SK-N-SH (cell line): ENCODE data around the gene TESMIN. TPM values are rescaled to one million over a fixed set of nuclear protein-coding genes. Genes with fewer than 3 reads are reported as not detected.

Source experiments
- CTCF ChIA-PET: fragments of 300-600, 350-600 bp; formaldehyde crosslinking; extraction: SDS; loops from one replicate; lab custom pipeline; 2021; lab: Yijun Ruan, JAX
- POLR2A ChIA-PET: fragments of 350-600 bp; sonication (Branson Sonifier 250); formaldehyde crosslinking; extraction: SDS; loops from one replicate; lab custom pipeline; 2020; ENCODE audit warnings: antibody characterized with exemption, inconsistent platforms; lab: Yijun Ruan, JAX
- DNase-seq: peaks from one replicate; pipeline ENCODE4 v3.0.0; 2012
- H2AFZ ChIP-seq: fragments of 200-600 bp; sonication (generic); 2 replicates; pipeline ENCODE4 v1.8.1; 2016; ENCODE audit warnings: antibody characterized with exemption, mild to moderate bottlenecking, low read depth
- H3F3A ChIP-seq: fragments of 200-600 bp; sonication (generic); replicated peaks from 2 replicates; pipeline ENCODE3; 2016; ENCODE audit warnings: antibody characterized with exemption, mild to moderate bottlenecking; ENCODE audit not compliant: insufficient read depth
- H3K27ac ChIP-seq, 2 experiments: fragments of 200-500 bp in 1 of 2; fragments of 200-600 bp in 1 of 2; sonication (Bioruptor generic) in 1 of 2; sonication (generic), shearing (Covaris generic) in 1 of 2; 2 replicates each; pipeline versions ENCODE4 v1.5.1 to v1.6.1; 2014 to 2016; ENCODE audit warnings: low read depth in 2 of 2, inconsistent platforms in 1 of 2, low read length in 1 of 2, mild to moderate bottlenecking in 1 of 2, mixed read lengths in 1 of 2
- H3K27me3 ChIP-seq: fragments of 200-600 bp; sonication (generic), shearing (Covaris generic); 2 replicates; pipeline ENCODE4 v1.6.1; 2016; ENCODE audit warnings: mixed run types; ENCODE audit not compliant: insufficient read depth
- H3K36me3 ChIP-seq, 2 experiments: fragments of 200-500 bp in 1 of 2; fragments of 200-600 bp in 1 of 2; sonication (Bioruptor generic) in 1 of 2; sonication (generic) in 1 of 2; replicated peaks in 1 of 2; 2 replicates each; pipeline versions ENCODE3 to v1.5.1; 2014 to 2016; ENCODE audit warnings: low read length in 1 of 2, mild to moderate bottlenecking in 1 of 2; ENCODE audit not compliant: insufficient read depth in 2 of 2, control insufficient read depth in 1 of 2
- H3K4me1 ChIP-seq, 2 experiments: fragments of 200-500 bp in 1 of 2; fragments of 200-600 bp in 1 of 2; sonication (Bioruptor generic) in 1 of 2; sonication (generic), shearing (Covaris generic) in 1 of 2; 2 replicates each; pipeline versions ENCODE4 v1.5.1 to v1.6.1; 2014 to 2016; ENCODE audit warnings: low read depth in 1 of 2, low read length in 1 of 2, mixed run types in 1 of 2; ENCODE audit not compliant: insufficient read depth in 2 of 2, control insufficient read depth in 1 of 2
- H3K4me2 ChIP-seq: fragments of 200-600 bp; sonication (generic), shearing (Covaris generic); 2 replicates; pipeline ENCODE4 v1.6.1; 2017; ENCODE audit warnings: mixed run types
- H3K4me3 ChIP-seq, 2 experiments: fragments of 200-500 bp in 1 of 2; fragments of 200-600 bp in 1 of 2; sonication (Bioruptor generic) in 1 of 2; sonication (generic), shearing (Covaris generic) in 1 of 2; 2 replicates each; pipeline versions ENCODE4 v1.5.1 to v1.8.1; 2014 to 2016; ENCODE audit warnings: low read depth in 2 of 2, inconsistent platforms in 1 of 2, low read length in 1 of 2, mild to moderate bottlenecking in 1 of 2, mixed read lengths in 1 of 2, moderate library complexity in 1 of 2
- H3K79me2 ChIP-seq: fragments of 200-600 bp; sonication (generic); 2 replicates; pipeline ENCODE4 v1.8.1; 2017; ENCODE audit warnings: mild to moderate bottlenecking; ENCODE audit not compliant: insufficient read depth
- H3K9ac ChIP-seq: fragments of 200-600 bp; sonication (generic); 2 replicates; pipeline ENCODE4 v1.6.1; 2017; ENCODE audit warnings: mixed run types
- H3K9me2 ChIP-seq: fragments of 200-600 bp; sonication (generic); 2 replicates; pipeline ENCODE4 v1.6.1; 2017; ENCODE audit warnings: mixed run types
- H3K9me3 ChIP-seq: fragments of 200-600 bp; sonication (generic); 2 replicates; pipeline ENCODE4 v1.6.1; 2017; ENCODE audit warnings: mixed run types, mild to moderate bottlenecking, moderate library complexity
- H4K20me1 ChIP-seq: fragments of 200-600 bp; sonication (generic); 2 replicates; pipeline ENCODE4 v1.6.1; 2017; ENCODE audit warnings: mild to moderate bottlenecking, mixed run types; ENCODE audit not compliant: insufficient read depth
- CTCF ChIP-seq: fragments of 200-600 bp; sonication (generic); IDR thresholded peaks from 2 replicates; pipeline ENCODE4 v1.6.1; 2017; ENCODE audit warnings: antibody characterized with exemption, mild to moderate bottlenecking, moderate library complexity
- ELF1 ChIP-seq: IDR thresholded peaks from 2 replicates; pipeline ENCODE4 v1.4.0; 2012
- EP300 ChIP-seq, 2 experiments: IDR thresholded peaks; 2 replicates each; pipeline versions ENCODE4 v1.4.0 to v1.6.1; 2012; ENCODE audit warnings: borderline replicate concordance in 1 of 2, low read depth in 1 of 2, low read length in 1 of 2
- FOSL2 ChIP-seq: IDR thresholded peaks from 2 replicates; pipeline ENCODE4 v1.4.0; 2012; ENCODE audit warnings: low read depth, mild to moderate bottlenecking, moderate library complexity, borderline replicate concordance
- FOXJ3 ChIP-seq: sonication (generic); formaldehyde crosslinking; IDR thresholded peaks from 2 replicates; pipeline ENCODE4 v1.5.1; 2020; ENCODE audit warnings: mild to moderate bottlenecking, missing genetic modification reagents
- FOXM1 ChIP-seq: IDR thresholded peaks from 2 replicates; pipeline ENCODE4 v1.4.0; 2012; ENCODE audit warnings: low read depth, mild to moderate bottlenecking
- GABPA ChIP-seq: IDR thresholded peaks from 2 replicates; pipeline ENCODE4 v1.4.0; 2012; ENCODE audit warnings: low read depth, mild to moderate bottlenecking
- GATA2 ChIP-seq: sonication (generic); formaldehyde crosslinking; IDR thresholded peaks from 2 replicates; pipeline ENCODE4 v1.5.0; 2020; ENCODE audit warnings: mild to moderate bottlenecking, missing genetic modification reagents
- JUND ChIP-seq: IDR thresholded peaks from 2 replicates; pipeline ENCODE4 v1.4.0; 2012
- MEF2A ChIP-seq: IDR thresholded peaks from 2 replicates; pipeline ENCODE4 v1.4.0; 2012; ENCODE audit warnings: low read depth, borderline replicate concordance
- MXI1 ChIP-seq: IDR thresholded peaks from 2 replicates; pipeline ENCODE4 v1.6.1; 2012; ENCODE audit warnings: mild to moderate bottlenecking, low read depth, low read length, improper control_type of control experiment
- POLR2AphosphoS5 ChIP-seq: IDR thresholded peaks from 2 replicates; pipeline ENCODE4 v1.6.1; 2012; ENCODE audit warnings: low read depth, low read length
- RAD21 ChIP-seq: IDR thresholded peaks from 2 replicates; pipeline ENCODE4 v1.6.1; 2012; ENCODE audit warnings: mild to moderate bottlenecking, low read length
- RFX5 ChIP-seq: IDR thresholded peaks from 2 replicates; pipeline ENCODE4 v1.6.1; 2012; ENCODE audit warnings: mild to moderate bottlenecking, improper control_type of control experiment, low read length
- TAF1 ChIP-seq: IDR thresholded peaks from 2 replicates; pipeline ENCODE4 v1.6.1; 2012; ENCODE audit warnings: low read depth, mild to moderate bottlenecking, low read length, moderate library complexity, borderline replicate concordance
- TCF12 ChIP-seq: IDR thresholded peaks from 2 replicates; pipeline ENCODE4 v1.4.0; 2012
- TEAD4 ChIP-seq: IDR thresholded peaks from 2 replicates; pipeline ENCODE4 v1.4.0; 2012; ENCODE audit warnings: mild to moderate bottlenecking, borderline replicate concordance; ENCODE audit not compliant: insufficient read depth
- USF1 ChIP-seq: IDR thresholded peaks from 2 replicates; pipeline ENCODE4 v1.4.0; 2012; ENCODE audit warnings: low read depth, borderline replicate concordance
- YY1 ChIP-seq: IDR thresholded peaks from 2 replicates; pipeline ENCODE4 v1.4.0; 2012; ENCODE audit warnings: low read depth, mild to moderate bottlenecking
- ZBTB33 ChIP-seq: IDR thresholded peaks from 2 replicates; pipeline ENCODE4 v1.4.0; 2012; ENCODE audit warnings: low read depth, borderline replicate concordance
- WGBS: methylation state at CpG from one replicate; pipeline ENCODE4 v1.1.6; 2017; ENCODE audit warnings: low lambda C conversion rate; 5-methylcytosine and 5-hydroxymethylcytosine counted together
- polyA plus RNA-seq, 3 experiments: library from polyadenylated mRNA; depleted of rRNA; stranded (reverse); fragments of >200 nt; gene quantifications; 2 replicates each; pipeline ENCODE4 v1.2.3, GENCODE V29; 2012
- TF ChIP-seq, protein P1 (sequence below): IDR thresholded peaks from 2 replicates; pipeline ENCODE4 v1.4.0; 2012; ENCODE audit warnings: low read depth
- TF ChIP-seq, protein P2 (sequence below): fragments of 150-350 bp; IDR thresholded peaks from 2 replicates; pipeline ENCODE4 v1.6.1; 2017; ENCODE audit warnings: antibody characterized with exemption, low read length, low read depth, borderline replicate concordance
- TF ChIP-seq, protein P3 (sequence below): IDR thresholded peaks from 2 replicates; pipeline ENCODE4 v1.6.1; 2012; ENCODE audit warnings: mild to moderate bottlenecking, low read depth, low read length, moderate library complexity

Gene TESMIN
- polyA plus RNA-seq, 1 of the 3 experiments (the other 2 are of a cell fraction), result 3.5 TPM

DNA sequence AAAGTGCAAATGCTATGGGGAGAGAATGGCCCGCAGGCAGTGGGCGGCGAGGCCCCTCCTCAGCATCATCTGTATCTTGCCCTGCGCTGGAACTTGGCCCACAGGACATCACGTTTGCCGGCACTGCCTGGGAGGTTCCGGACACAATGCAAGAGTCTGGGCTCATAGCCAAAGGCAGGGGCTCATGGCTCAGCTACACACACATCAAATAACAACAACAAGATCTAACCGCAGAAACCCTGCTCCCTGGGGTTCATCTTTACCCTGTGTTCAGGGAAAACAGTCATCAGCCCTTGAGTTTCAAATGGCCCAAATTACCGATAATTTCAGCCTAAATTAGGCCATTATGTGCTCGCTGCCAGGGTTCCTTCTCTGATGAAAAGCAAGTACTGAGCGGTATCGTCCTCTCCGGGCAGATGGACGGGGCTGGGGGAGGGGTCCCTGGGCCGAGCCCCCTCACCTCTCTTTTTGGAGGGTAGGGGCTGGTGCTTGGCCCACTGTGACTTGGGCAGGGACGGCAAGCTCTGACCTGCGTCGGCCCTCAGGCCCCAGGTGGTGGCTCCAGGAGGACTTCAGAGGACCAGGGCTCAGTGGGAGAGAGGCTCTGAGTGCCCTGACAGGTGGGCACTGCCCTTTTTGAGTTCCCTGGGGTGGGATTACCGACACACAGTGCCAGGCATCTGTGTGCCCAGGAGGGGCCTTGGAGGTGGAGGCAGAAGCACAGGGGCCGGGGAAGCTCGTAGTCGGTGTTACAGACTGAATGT lies 92.0 kb downstream of the TESMIN start:
- peak overlapping the region; percentile 10 to 99; a peak in 3 of 4 replicates for H3K27ac ChIP-seq
- no peaks in the 10 kb centered on the region for H4K20me1 ChIP-seq
- WGBS, result 25% methylated on average over 18 of the region's 22 CpGs
- peaks cover 10 to 67% of the 10 kb centered on the region in 2 experiments; a peak in 3 of 4 replicates for H3K4me1 ChIP-seq
- DNase-seq, result peak; percentile 89
- no peak overlapping the region for H3K9ac ChIP-seq
- peak overlapping the region; percentile 65 for H3K4me2 ChIP-seq
- CTCF ChIA-PET, result interaction anchor here (0.7 to 1.7 kb wide), 4 partner anchors 13 to 96 kb away, joined by 3 to 4 read pairs (median 4); no protein-coding TSS in a partner anchor
- H3K9me3 ChIP-seq, result no peaks in the 10 kb centered on the region
- H3K79me2 ChIP-seq, result no peaks in the 10 kb centered on the region
- no peaks in the 10 kb centered on the region for H3K36me3 ChIP-seq
- H2AFZ ChIP-seq, result no peak overlapping the region
- no peak overlapping the region; a peak in 1 of 4 replicates for H3K4me3 ChIP-seq
- H3K9me2 ChIP-seq, result no peaks in the 10 kb centered on the region
- no peaks in the 10 kb centered on the region; the same call in 1 of the 2 replicates for H3K27me3 ChIP-seq
- POLR2A ChIA-PET, result interaction anchor here (0.7 kb wide), 1 partner anchor 104 kb away, joined by 3 read pairs; no protein-coding TSS in a partner anchor
- peaks cover 9% of the 10 kb centered on the region for H3F3A ChIP-seq
- TF ChIP-seq FOXM1 (no peak), CTCF (no peak), TCF12 (peak; percentile 79), FOSL2 (peak; percentile 15; the same call in 1 of the 2 replicates), GABPA (no peak), RAD21 (peak; percentile 30), ELF1 (no peak), YY1 (no peak), MXI1 (peak; percentile 91), RFX5 (peak; percentile 87), EP300 (IDR thresholded peaks at IDR 0.05; ENCODE audit: borderline replicate concordance in 1 of 2, low read depth in 1 of 2, low read length in 1 of 2) (peak; percentile 53 to 93; a peak in 3 of 4 replicates), TEAD4 (no peak), ZBTB33 (0 out of 2 replicates have a peak, but pooled peaks have one; percentile 13), MEF2A (no peak), FOXJ3 (CRISPR knock-in tag) (peak; percentile 96), TAF1 (no peak), JUND (no peak), POLR2AphosphoS5 (peak; percentile 75; the same call in 1 of the 2 replicates), USF1 (no peak), GATA2 (CRISPR knock-in tag) (peak; percentile 60; the same call in 1 of the 2 replicates)
- TF ChIP-seq, protein P1, sequence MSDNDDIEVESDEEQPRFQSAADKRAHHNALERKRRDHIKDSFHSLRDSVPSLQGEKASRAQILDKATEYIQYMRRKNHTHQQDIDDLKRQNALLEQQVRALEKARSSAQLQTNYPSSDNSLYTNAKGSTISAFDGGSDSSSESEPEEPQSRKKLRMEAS, result peak; percentile 69
- TF ChIP-seq, protein P2, sequence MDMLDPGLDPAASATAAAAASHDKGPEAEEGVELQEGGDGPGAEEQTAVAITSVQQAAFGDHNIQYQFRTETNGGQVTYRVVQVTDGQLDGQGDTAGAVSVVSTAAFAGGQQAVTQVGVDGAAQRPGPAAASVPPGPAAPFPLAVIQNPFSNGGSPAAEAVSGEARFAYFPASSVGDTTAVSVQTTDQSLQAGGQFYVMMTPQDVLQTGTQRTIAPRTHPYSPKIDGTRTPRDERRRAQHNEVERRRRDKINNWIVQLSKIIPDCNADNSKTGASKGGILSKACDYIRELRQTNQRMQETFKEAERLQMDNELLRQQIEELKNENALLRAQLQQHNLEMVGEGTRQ, result no peak
- TF ChIP-seq, protein P3, sequence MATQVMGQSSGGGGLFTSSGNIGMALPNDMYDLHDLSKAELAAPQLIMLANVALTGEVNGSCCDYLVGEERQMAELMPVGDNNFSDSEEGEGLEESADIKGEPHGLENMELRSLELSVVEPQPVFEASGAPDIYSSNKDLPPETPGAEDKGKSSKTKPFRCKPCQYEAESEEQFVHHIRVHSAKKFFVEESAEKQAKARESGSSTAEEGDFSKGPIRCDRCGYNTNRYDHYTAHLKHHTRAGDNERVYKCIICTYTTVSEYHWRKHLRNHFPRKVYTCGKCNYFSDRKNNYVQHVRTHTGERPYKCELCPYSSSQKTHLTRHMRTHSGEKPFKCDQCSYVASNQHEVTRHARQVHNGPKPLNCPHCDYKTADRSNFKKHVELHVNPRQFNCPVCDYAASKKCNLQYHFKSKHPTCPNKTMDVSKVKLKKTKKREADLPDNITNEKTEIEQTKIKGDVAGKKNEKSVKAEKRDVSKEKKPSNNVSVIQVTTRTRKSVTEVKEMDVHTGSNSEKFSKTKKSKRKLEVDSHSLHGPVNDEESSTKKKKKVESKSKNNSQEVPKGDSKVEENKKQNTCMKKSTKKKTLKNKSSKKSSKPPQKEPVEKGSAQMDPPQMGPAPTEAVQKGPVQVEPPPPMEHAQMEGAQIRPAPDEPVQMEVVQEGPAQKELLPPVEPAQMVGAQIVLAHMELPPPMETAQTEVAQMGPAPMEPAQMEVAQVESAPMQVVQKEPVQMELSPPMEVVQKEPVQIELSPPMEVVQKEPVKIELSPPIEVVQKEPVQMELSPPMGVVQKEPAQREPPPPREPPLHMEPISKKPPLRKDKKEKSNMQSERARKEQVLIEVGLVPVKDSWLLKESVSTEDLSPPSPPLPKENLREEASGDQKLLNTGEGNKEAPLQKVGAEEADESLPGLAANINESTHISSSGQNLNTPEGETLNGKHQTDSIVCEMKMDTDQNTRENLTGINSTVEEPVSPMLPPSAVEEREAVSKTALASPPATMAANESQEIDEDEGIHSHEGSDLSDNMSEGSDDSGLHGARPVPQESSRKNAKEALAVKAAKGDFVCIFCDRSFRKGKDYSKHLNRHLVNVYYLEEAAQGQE, result no peak
